Activated T-cell treated with anti-CD3 and anti-CD28 coated beads, Interleukin-2, amount 50 U/mL, for 72 hours (primary cell): Measurements from ENCODE around the gene SDF2. TPM values are rescaled to one million over a fixed set of nuclear protein-coding genes. Genes with fewer than 3 reads are reported as not detected.
"Not testable (repeated sequence)": the region's sequence is repeated elsewhere in the genome, so short reads cannot be mapped to it uniquely, and the experiment has no call there.

ENCODE experiments used
- ATAC-seq, 2 donors: fragments of 150-1000 bp; cut with Tn5 transposase; replicated peaks in 1 of 2; 2 replicates each; pipeline ENCODE4 v1.10.0; 2021; ENCODE audit warnings: moderate library complexity in 2 of 2, mild to moderate bottlenecking in 1 of 2
- DNase-seq, 2 donors: peaks; one replicate each; pipeline ENCODE4 v3.0.0; 2021 to 2022; ENCODE audit warnings: mixed read lengths in 1 of 2
- H3K27ac Mint-ChIP-seq: one replicate; pipeline ENCODE4 v1.8.0; 2022; ENCODE audit warnings: mild to moderate bottlenecking, moderate library complexity, mixed read lengths
- H3K27me3 Mint-ChIP-seq: one replicate; pipeline ENCODE4 v1.8.0; 2022; ENCODE audit warnings: low read depth, mixed read lengths
- H3K36me3 Mint-ChIP-seq, 2 donors: one replicate each; pipeline ENCODE4 v1.8.0; 2022; ENCODE audit warnings: mixed read lengths in 2 of 2, mild to moderate bottlenecking in 1 of 2; ENCODE audit not compliant: insufficient read depth in 2 of 2
- H3K4me1 Mint-ChIP-seq: one replicate; pipeline ENCODE4 v1.8.0; 2022; ENCODE audit warnings: low read depth, mixed read lengths
- H3K4me3 Mint-ChIP-seq, 2 donors: one replicate each; pipeline ENCODE4 v1.8.0; 2022; ENCODE audit warnings: mild to moderate bottlenecking in 2 of 2, mixed read lengths in 2 of 2, moderate library complexity in 2 of 2
- H3K9me3 Mint-ChIP-seq, 2 donors: one replicate each; pipeline ENCODE4 v1.8.0; 2022; ENCODE audit warnings: mixed read lengths in 2 of 2
- total RNA-seq, 2 donors: library from RNA; stranded (reverse); gene quantifications; one replicate each; pipeline ENCODE4 v1.2.3, GENCODE V29; 2022

The SDF2 gene
- total RNA-seq, 2 donors from 2014 or later = 43.9 to 48.2 TPM

GRCh38 chr17:28665994-28666393 lies 4.3 kb upstream of the SDF2 start:
- Mint-ChIP-seq H3K9me3 (no peaks in the 10 kb centered on the region), H3K36me3 (peaks cover 6 to 15% of the 10 kb centered on the region in 2 donors), H3K27ac (peak overlapping the region; percentile 1), H3K4me3 (no peak overlapping the region), H3K4me1 (peaks cover 52% of the 10 kb centered on the region), H3K27me3 (no peaks in the 10 kb centered on the region)
- ATAC-seq (no peak), DNase-seq (no peak)

GRCh38 chr17:28663723-28664122 lies 2.0 kb upstream of the SDF2 start:
- no peaks in the 10 kb centered on the region for H3K9me3 Mint-ChIP-seq
- H3K27me3 Mint-ChIP-seq = no peaks in the 10 kb centered on the region
- H3K36me3 Mint-ChIP-seq = peaks cover 8 to 19% of the 10 kb centered on the region in 2 donors
- H3K27ac Mint-ChIP-seq = peak overlapping the region; percentile 99
- DNase-seq = no peak
- peaks cover 64% of the 10 kb centered on the region for H3K4me1 Mint-ChIP-seq
- no peak for ATAC-seq
- peak overlapping the region; percentile 92 to 95 for H3K4me3 Mint-ChIP-seq

- peak overlapping the region; percentile 92 to 95 for H3K4me3 Mint-ChIP-seq
- no peaks in the 10 kb centered on the region for H3K9me3 Mint-ChIP-seq
- H3K36me3 Mint-ChIP-seq = peaks cover 8 to 19% of the 10 kb centered on the region in 2 donors
- no peak for ATAC-seq
- no peaks in the 10 kb centered on the region for H3K27me3 Mint-ChIP-seq
- no peak for DNase-seq
- peak overlapping the region; percentile 99 for H3K27ac Mint-ChIP-seq
- peaks cover 52% of the 10 kb centered on the region for H3K4me1 Mint-ChIP-seq
These were observed 772 bp upstream of the SDF2 start for GRCh38 chr17:28662527-28662829.

GRCh38 chr17:28659497-28659881 lies 2.2 kb downstream of the SDF2 start:
- H3K27ac Mint-ChIP-seq, ATAC-seq, H3K9me3 Mint-ChIP-seq, DNase-seq, H3K27me3 Mint-ChIP-seq, H3K4me3 Mint-ChIP-seq: not testable (repeated sequence)
- Mint-ChIP-seq H3K4me1 (peaks cover 34% of the 10 kb centered on the region), H3K36me3 (peaks cover 4 to 14% of the 10 kb centered on the region in 2 donors)

- not testable (repeated sequence) for ATAC-seq, H3K4me3 Mint-ChIP-seq, H3K27ac Mint-ChIP-seq, H3K9me3 Mint-ChIP-seq, H3K27me3 Mint-ChIP-seq, DNase-seq
- Mint-ChIP-seq H3K4me1 (peaks cover 29% of the 10 kb centered on the region), H3K36me3 (peaks cover 4 to 14% of the 10 kb centered on the region in 2 donors)
These were observed 2.8 kb downstream of the SDF2 start for GRCh38 chr17:28658766-28659496.

- H3K4me1 Mint-ChIP-seq = peaks cover 23% of the 10 kb centered on the region
- not testable (repeated sequence) for H3K27ac Mint-ChIP-seq, H3K9me3 Mint-ChIP-seq, DNase-seq, H3K27me3 Mint-ChIP-seq, ATAC-seq, H3K4me3 Mint-ChIP-seq
- H3K36me3 Mint-ChIP-seq = peaks cover 4 to 11% of the 10 kb centered on the region in 2 donors
These were observed 3.4 kb downstream of the SDF2 start for GRCh38 chr17:28658342-28658741.

GRCh38 chr17:28657756-28658155 lies 4.0 kb downstream of the SDF2 start:
- Mint-ChIP-seq H3K4me3 (no peak overlapping the region), H3K36me3 (peaks cover 4 to 11% of the 10 kb centered on the region in 2 donors), H3K27me3 (no peaks in the 10 kb centered on the region), H3K27ac (no peak overlapping the region), H3K9me3 (no peaks in the 10 kb centered on the region), H3K4me1 (peaks cover 17% of the 10 kb centered on the region)
- ATAC-seq (no peak), DNase-seq (no peak)

GRCh38 chr17:28655160-28655559 lies 6.5 kb downstream of the SDF2 start:
- Mint-ChIP-seq H3K4me1 (peaks cover 4% of the 10 kb centered on the region), H3K36me3 (peaks cover 0 to 8% of the 10 kb centered on the region in 2 donors), H3K27ac (no peak overlapping the region), H3K4me3 (no peak overlapping the region), H3K9me3 (no peaks in the 10 kb centered on the region), H3K27me3 (no peaks in the 10 kb centered on the region)
- ATAC-seq = peak in 1 of 2 donors; percentile 61
- no peak for DNase-seq

- H3K36me3 Mint-ChIP-seq = peaks cover 4 to 7% of the 10 kb centered on the region in 2 donors
- no peaks in the 10 kb centered on the region for H3K9me3 Mint-ChIP-seq
- H3K27ac Mint-ChIP-seq = no peak overlapping the region
- no peak for ATAC-seq
- no peak for DNase-seq
- no peaks in the 10 kb centered on the region for H3K27me3 Mint-ChIP-seq
- no peak overlapping the region for H3K4me3 Mint-ChIP-seq
- peaks cover 31% of the 10 kb centered on the region for H3K4me1 Mint-ChIP-seq
These were observed 13.0 kb downstream of the SDF2 start for GRCh38 chr17:28648698-28649097.

GRCh38 chr17:28646039-28646754 lies 15.5 kb downstream of the SDF2 start:
- H3K4me1 Mint-ChIP-seq = peaks cover 48% of the 10 kb centered on the region
- peak overlapping the region; percentile 86 to 91 for H3K4me3 Mint-ChIP-seq

GRCh38 chr17:28645576-28645939 lies 16.1 kb downstream of the SDF2 start:
- Mint-ChIP-seq H3K4me1 (peaks cover 48% of the 10 kb centered on the region), H3K9me3 (no peaks in the 10 kb centered on the region), H3K4me3 (peak overlapping the region; percentile 86 to 91), H3K27me3 (no peaks in the 10 kb centered on the region), H3K36me3 (peaks cover 4 to 17% of the 10 kb centered on the region in 2 donors), H3K27ac (peak overlapping the region; percentile 50)
- no peak for DNase-seq
- no peak for ATAC-seq

More at GRCh38 chr17:28646039-28646754, 15.5 kb downstream of the SDF2 start:
- DNase-seq = peak in 1 of 2 donors; percentile 8
- H3K27ac Mint-ChIP-seq = peak overlapping the region; percentile 50
- ATAC-seq = no peak
- H3K36me3 Mint-ChIP-seq = peaks cover 4 to 16% of the 10 kb centered on the region in 2 donors
- no peaks in the 10 kb centered on the region for H3K9me3 Mint-ChIP-seq
- H3K27me3 Mint-ChIP-seq = no peaks in the 10 kb centered on the region

GRCh38 chr17:28644787-28645575 lies 16.7 kb downstream of the SDF2 start, which contains the start of gene BLTP2:
Gene BLTP2, minus strand, starts transcription at chr17:28645158. Its CDS starts 102 bp downstream, at chr17:28645056.
- Mint-ChIP-seq H3K27me3 (no peaks in the 10 kb centered on the region), H3K9me3 (no peaks in the 10 kb centered on the region), H3K4me3 (peak within 1 kb of the TSS; percentile 86 to 91), H3K36me3 (peaks cover 6 to 20% of the 10 kb centered on the region in 2 donors), H3K27ac (peak within 1 kb of the TSS; percentile 82), H3K4me1 (peaks cover 48% of the 10 kb centered on the region)
- peak; percentile 95 to 97 for DNase-seq
- peak; percentile 98 to 99 for ATAC-seq
